Right ventricle myocardium inferior (tissue), 1 donor: ENCODE data around the gene GNAI3. TPM values are rescaled to one million over a fixed set of nuclear protein-coding genes. Genes with fewer than 3 reads are reported as not detected.

Experiments
- ATAC-seq: fragments of 200-7000 bp; cut with Tn5 transposase; one replicate; pipeline ENCODE4 v1.9.1; 2020; ENCODE audit warnings: mild to moderate bottlenecking, moderate library complexity
- DNase-seq: peaks from one replicate; pipeline ENCODE4 v3.0.0; 2021; ENCODE audit errors: missing footprints
- intact Hi-C: fragments of 100-400 bp; cut with DNase I; formaldehyde crosslinking; loops from one replicate; pipeline ENCODE4 v1.11.0; 2022
- total RNA-seq: library from RNA; stranded (reverse); fragmentation: NEBNext Ultra II Directional; extraction: Animal tissue kit (Norgen Biotek cat#: 25700); gene quantifications from one replicate; pipeline ENCODE4 v1.2.1, GENCODE V29; 2021
- donor health status: DM: no; HTN: yes; CAD: no; lungs with severe emphysema.

Gene GNAI3
- total RNA-seq, 1 donor from 2014 or later: 2.3 TPM

DNA sequence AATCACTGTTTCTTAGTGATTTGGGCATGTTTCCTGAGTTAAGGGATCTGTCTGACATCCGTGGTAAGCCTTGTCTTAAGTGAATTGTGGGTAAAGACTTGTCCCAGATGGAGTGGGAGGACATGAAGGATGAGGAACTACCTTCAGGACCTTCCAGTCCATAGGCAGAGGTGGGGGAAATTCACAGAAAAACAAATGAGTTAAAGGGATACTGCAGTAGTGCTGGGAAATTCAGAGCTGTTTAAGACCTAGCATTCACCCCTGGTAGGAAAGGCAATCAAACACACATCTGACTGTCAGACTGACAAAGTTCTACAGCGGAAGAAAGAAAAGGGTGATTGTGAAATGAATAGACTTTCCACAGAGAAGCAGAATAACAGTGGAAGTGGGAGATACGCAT lies 68.0 kb downstream of the GNAI3 start:
- intact Hi-C loops: loop anchor here (5.0 kb wide), 1 partner anchor 39 kb away; no protein-coding TSS in a partner anchor
- ATAC-seq (no peak), DNase-seq (no peak)

- ATAC-seq: no peak
- intact Hi-C loops: loop anchor here (5.0 kb wide), 1 partner anchor 40 kb away; no protein-coding TSS in a partner anchor
Measured at GRCh38 chr1:109617291-109617801, 68.9 kb downstream of the GNAI3 start.

GRCh38 chr1:109618661-109619575 lies 70.5 kb downstream of the GNAI3 start:
- ATAC-seq: no peak
- no peak for DNase-seq
- intact Hi-C loops: loop anchor here (5.0 kb wide), 1 partner anchor 42 kb away; no protein-coding TSS in a partner anchor

More at GRCh38 chr1:109617291-109617801, 68.9 kb downstream of the GNAI3 start:
- no peak for DNase-seq

- intact Hi-C loops: loop anchor here (2.0 to 5.0 kb wide), 2 partner anchors 42 to 73 kb away; no protein-coding TSS in a partner anchor
- DNase-seq (peak; percentile 92), ATAC-seq (peak; percentile 69)
Measured at GRCh38 chr1:109619576-109620400, 71.4 kb downstream of the GNAI3 start, which contains the start of the genes AMPD2 and GNAT2. Gene AMPD2 (plus strand): TSS chr1:109619837. CDS start chr1:109621176, 1,339 bp downstream. Gene GNAT2 (minus strand): TSS chr1:109619616. CDS start chr1:109612870, 6,746 bp downstream.

GRCh38 chr1:109620401-109620791 lies 72.0 kb downstream of the GNAI3 start:
- peak; percentile 40 for ATAC-seq
- intact Hi-C loops: loop anchor here (2.0 kb wide), 1 partner anchor 74 kb away; no protein-coding TSS in a partner anchor
- DNase-seq: no peak

DNA sequence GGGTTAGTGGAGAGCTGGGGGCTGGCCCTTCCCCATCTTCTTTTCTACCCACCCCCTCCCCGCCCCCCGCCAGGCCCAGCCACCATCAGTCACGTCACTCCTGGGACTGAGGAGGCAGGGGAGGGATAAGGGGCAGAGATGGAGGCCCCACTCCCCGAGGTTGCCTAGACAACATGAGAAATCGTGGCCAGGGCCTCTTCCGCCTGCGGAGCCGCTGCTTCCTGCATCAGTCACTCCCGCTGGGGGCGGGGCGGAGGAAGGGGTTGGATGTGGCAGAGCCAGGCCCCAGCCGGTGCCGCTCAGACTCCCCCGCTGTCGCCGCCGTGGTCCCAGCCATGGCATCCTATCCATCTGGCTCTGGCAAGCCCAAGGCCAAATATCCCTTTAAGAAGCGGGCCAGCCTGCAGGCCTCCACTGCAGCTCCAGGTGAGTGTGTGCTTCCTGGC lies 72.4 kb downstream of the GNAI3 start:
- ATAC-seq (peak; percentile 82), DNase-seq (peak; percentile 99)
- intact Hi-C loops: loop anchor here (2.0 kb wide), 1 partner anchor 74 kb away; no protein-coding TSS in a partner anchor

- ATAC-seq (no peak), DNase-seq (no peak)
- intact Hi-C loops: loop anchor here (2.0 kb wide), 1 partner anchor 75 kb away; no protein-coding TSS in a partner anchor
Measured at GRCh38 chr1:109621379-109622136, 73.1 kb downstream of the GNAI3 start.

- intact Hi-C loops: no loop called here
- DNase-seq (no peak), ATAC-seq (no peak)
Measured at GRCh38 chr1:109622137-109622892, 73.9 kb downstream of the GNAI3 start.

DNA sequence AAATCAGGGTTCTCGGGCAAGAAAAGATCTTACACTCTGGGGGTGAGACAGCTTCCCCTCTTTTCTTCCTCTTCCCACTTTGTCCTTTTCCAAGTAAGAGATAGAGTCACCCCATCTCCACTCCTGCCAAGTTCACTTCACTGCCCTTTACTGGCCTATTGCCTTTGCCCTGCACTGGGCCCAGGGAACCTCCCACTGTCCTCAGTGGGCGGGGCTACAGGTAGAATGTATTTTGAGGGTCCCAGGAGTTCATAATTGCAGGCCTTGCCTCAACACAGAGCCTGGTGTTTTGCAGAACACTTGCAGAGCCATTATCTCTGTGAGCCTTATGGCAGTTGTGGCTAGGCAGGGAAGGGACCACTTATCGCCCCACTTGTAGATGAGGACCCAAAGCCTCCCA lies 74.5 kb downstream of the GNAI3 start:
- DNase-seq (no peak), ATAC-seq (no peak)
- intact Hi-C loops: no loop called here

GRCh38 chr1:109623601-109624161 lies 75.3 kb downstream of the GNAI3 start:
- no peak for DNase-seq

GRCh38 chr1:109624201-109625010 lies 76.0 kb downstream of the GNAI3 start:
- no peak for DNase-seq
- ATAC-seq: no peak
- intact Hi-C loops: no loop called here

More at GRCh38 chr1:109623601-109624161, 75.3 kb downstream of the GNAI3 start:
- no peak for ATAC-seq
- intact Hi-C loops: no loop called here

DNA sequence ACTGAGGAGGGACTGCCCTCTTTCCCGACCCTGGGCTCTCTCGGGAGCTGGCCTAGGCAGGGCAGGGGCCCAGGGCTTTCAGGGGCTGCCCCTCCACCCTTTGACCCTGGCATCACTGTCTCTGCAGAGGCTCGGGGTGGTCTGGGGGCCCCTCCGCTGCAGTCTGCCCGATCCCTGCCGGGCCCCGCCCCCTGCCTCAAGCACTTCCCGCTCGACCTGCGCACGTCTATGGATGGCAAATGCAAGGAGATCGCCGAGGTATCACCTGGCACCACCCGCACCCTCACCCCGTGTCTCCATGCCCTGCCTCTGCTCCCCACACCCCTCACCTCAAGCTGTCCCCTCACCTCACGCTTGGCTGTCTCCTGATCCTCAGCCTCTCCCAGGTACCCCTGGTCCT lies 76.8 kb downstream of the GNAI3 start:
- DNase-seq (no peak), ATAC-seq (no peak)
- intact Hi-C loops: no loop called here

GRCh38 chr1:109625601-109626560 lies 77.5 kb downstream of the GNAI3 start:
- intact Hi-C loops: no loop called here
- no peak for DNase-seq
- ATAC-seq: no peak

DNA sequence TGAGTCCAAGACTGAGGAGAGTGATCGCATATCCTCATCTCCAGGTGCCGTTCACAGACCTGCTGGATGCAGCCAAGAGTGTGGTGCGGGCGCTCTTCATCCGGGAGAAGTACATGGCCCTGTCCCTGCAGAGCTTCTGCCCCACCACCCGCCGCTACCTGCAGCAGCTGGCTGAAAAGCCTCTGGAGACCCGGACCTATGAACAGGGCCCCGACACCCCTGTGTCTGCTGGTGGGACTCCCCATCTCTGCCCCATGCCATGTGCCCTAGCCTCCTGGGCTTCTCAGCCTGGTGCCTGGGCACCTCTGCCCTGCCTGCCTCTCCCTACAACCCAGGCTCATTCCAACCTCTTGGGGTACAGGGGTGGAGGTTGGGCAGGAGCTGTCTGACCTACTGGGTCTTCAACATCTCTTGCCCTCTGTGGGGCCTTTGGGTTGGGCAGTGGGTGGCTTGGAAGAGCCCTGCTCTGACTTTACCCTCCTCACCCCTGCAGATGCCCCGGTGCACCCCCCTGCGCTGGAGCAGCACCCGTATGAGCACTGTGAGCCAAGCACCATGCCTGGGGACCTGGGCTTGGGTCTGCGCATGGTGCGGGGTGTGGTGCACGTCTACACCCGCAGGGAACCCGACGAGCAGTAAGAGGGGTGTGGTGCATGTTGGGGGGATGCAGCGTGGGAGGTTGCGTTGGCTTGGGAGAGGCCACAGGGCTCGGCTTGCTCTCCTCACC lies 78.4 kb downstream of the GNAI3 start:
- DNase-seq (no peak), ATAC-seq (no peak)
- intact Hi-C loops: no loop called here
